Measurements from ENCODE around the gene NMB.
A peak's percentile ranks its signal among the peaks of the same experiment; 100 is the strongest.

Gene NMB

DNA sequence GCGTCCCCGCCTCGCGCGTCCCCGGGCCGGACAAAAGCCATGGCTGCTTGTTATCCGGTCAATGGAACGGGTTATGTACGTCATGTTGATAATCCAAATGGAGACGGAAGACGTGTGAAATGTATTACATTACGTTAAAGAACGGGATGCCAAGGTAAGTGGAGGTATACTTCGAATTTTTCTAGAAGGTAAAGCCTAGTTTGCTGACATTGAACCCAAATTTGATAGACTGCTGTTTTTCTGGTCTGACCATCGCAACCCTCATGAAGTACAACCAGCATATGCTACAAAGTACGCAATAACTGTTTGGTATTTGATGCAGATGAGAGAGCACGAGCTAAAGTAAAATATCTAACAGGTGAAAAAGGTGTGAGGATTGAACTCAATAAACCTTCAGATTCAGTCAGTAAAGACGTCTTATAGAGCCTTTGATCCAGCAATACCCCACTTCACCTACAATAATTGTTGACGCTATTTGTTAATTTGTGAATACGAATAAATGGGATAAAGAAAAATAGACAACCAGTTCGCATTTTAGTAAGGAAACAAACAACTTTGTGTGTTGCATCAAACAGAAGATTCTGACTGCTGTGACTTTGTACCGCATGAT is 23.7 kb downstream of the NMB start:
- H3K4me3 ChIP-seq (replicated peaks in 1 of 2; ENCODE audit: low read depth in 2 of 2, low read length in 2 of 2): peak overlapping the region; percentile 25 to 68
- TF ChIP-seq, protein P1, sequence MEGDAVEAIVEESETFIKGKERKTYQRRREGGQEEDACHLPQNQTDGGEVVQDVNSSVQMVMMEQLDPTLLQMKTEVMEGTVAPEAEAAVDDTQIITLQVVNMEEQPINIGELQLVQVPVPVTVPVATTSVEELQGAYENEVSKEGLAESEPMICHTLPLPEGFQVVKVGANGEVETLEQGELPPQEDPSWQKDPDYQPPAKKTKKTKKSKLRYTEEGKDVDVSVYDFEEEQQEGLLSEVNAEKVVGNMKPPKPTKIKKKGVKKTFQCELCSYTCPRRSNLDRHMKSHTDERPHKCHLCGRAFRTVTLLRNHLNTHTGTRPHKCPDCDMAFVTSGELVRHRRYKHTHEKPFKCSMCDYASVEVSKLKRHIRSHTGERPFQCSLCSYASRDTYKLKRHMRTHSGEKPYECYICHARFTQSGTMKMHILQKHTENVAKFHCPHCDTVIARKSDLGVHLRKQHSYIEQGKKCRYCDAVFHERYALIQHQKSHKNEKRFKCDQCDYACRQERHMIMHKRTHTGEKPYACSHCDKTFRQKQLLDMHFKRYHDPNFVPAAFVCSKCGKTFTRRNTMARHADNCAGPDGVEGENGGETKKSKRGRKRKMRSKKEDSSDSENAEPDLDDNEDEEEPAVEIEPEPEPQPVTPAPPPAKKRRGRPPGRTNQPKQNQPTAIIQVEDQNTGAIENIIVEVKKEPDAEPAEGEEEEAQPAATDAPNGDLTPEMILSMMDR (IDR thresholded peaks at IDR 0.05; ENCODE audit: low read depth, low read length): no peak
- DNase-seq (ENCODE audit: low read depth in 2 of 2): no peak

DNA sequence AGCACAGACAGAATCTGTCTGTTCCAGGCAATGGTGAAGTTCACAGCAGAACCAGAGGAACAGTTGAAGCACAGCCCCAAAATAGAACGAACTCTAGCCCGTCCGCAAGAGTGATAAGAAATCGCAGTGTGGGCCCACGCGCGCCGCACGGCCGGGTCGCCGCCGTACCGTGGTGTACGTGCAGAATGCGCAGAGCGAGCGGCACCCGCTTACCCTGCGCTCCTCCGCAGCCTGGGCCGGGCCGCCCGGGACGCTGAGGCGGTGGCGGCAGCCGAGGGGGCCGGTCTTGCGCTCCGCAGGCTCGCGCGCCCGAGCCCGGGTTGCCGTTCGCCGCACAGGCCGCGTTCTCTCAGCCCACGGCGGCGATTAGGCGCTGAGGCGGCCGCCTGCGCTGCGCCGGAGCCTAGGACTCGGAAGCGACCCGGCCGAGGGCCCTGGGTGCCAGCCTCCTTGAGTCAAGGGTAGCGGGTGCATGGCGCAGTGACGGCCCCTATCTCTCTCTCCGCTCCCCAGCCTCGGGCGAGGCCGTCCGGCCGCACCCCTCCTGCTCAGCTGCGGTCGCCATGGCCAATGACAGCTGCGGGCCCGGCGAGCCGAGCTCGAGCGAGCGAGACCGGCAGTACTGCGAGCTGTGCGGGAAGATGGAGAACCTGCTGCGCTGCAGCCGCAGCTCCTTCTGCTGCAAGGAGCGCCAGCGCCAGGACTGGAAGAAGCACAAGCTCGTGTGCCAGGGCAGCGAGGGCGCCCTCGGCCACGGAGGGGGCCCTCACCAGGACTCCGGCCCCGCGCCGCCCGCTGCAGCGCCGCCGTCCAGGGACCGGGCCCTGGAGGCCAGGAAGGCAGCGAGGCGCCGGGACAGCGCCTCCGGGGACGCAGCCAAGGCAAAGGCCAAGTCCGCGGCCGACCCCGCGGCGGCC is 24.4 kb downstream of the NMB start:
- TF ChIP-seq, protein P1 (IDR thresholded peaks at IDR 0.05; ENCODE audit: low read depth, low read length): no peak
- DNase-seq (ENCODE audit: low read depth in 2 of 2): peak; percentile 78 to 79
- peak overlapping the region; percentile 44 to 68 for H3K4me3 ChIP-seq (replicated peaks in 1 of 2; ENCODE audit: low read depth in 2 of 2, low read length in 2 of 2)

DNA sequence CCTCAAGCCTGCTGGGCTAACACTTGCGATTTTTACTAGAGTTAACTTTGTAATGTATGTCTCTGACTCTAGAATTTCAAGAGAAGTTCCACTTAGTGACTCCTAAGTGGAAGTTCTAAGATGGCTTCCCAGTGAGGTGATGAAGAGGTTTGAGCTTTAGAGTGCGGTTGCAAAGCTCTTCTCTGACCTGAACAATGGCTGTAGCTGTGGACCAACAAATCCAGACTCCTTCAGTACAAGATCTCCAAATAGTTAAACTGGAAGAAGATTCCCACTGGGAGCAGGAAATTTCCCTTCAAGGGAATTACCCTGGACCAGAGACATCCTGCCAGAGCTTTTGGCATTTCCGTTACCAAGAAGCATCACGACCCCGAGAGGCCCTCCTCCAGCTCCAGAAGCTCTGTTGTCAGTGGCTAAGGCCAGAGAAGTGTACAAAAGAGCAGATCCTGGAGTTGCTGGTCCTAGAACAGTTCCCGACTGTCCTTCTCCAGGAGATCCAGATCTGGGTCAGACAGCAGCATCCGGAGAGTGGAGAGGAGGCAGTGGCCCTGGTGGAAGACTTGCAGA is 26.2 kb downstream of the NMB start:
- H3K4me3 ChIP-seq (replicated peaks in 1 of 2; ENCODE audit: low read depth in 2 of 2, low read length in 2 of 2): peak overlapping the region; percentile 70 to 73
- TF ChIP-seq, protein P1 (IDR thresholded peaks at IDR 0.05; ENCODE audit: low read depth, low read length): no peak
- DNase-seq (ENCODE audit: low read depth in 2 of 2): peak; percentile 32 to 46

DNA sequence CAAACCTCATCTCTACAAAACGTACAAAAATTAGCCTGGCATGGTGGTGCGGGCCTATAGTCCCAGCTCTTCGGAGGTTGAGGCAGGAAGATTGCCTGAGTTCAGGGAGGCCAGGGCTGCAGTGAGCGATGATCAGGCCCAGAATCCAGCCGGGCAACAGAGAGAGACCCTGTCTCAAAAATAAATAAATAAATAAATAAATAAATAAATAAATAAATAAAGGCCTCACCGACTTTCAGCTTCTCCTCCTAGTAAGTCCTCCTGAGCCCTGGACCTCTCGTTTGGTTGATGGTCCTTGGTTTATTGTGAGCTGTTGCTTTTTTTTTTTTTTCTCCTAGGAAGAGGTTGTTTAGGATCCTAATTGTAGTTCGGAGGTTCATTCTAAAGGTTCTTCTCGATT is 29.0 kb downstream of the NMB start:
- TF ChIP-seq, protein P1 (IDR thresholded peaks at IDR 0.05; ENCODE audit: low read depth, low read length): no peak

DNA sequence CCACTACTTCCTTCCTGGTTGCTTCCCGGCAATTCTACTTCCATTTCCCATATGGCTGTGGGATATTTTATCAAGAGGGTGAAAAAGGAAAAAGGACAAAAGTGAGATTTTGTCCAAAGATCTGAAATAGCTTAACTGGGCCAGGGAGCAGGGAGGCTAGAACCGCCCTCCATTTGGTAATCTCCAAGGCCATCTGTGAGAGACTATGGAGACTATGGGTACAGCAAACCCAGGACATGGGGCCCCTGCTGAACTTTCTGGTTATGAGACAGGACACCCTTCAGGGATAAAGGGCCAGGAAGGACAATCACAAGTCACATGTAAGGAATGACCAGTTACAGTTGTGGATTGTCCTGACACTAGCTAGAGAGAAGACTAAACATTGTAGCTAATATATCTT is 32.9 kb downstream of the NMB start:
- no peak overlapping the region for H3K4me3 ChIP-seq (replicated peaks in 1 of 2; ENCODE audit: low read depth in 2 of 2, low read length in 2 of 2)
- DNase-seq (ENCODE audit: low read depth in 2 of 2): no peak
- TF ChIP-seq, protein P1 (IDR thresholded peaks at IDR 0.05; ENCODE audit: low read depth, low read length): no peak

More for the DNA sequence above, 29.0 kb downstream of the NMB start:
- no peak overlapping the region for H3K4me3 ChIP-seq (replicated peaks in 1 of 2; ENCODE audit: low read depth in 2 of 2, low read length in 2 of 2)
- no peak for DNase-seq (ENCODE audit: low read depth in 2 of 2)

DNA sequence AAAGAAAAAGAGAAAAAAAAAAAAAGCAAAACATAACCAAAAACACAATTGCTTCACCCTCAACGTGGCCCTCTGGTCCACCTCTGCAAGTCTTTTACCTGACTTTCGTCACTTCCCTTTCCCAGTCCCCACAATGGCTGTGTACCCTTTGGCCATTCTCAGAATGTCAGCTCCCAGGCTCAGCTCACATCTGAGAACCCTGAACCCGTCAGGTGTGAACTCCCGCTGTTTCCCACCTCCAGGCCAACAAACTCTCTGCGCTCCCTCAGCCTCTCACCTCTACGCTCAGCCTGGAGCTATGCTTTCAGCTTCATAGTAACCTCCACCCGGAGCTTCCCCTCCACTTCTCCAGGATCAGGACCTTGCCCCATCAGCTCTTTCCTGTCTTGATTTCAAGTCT is 33.6 kb downstream of the NMB start:
- DNase-seq (ENCODE audit: low read depth in 2 of 2): no peak
- no peak overlapping the region for H3K4me3 ChIP-seq (replicated peaks in 1 of 2; ENCODE audit: low read depth in 2 of 2, low read length in 2 of 2)
- TF ChIP-seq, protein P1 (IDR thresholded peaks at IDR 0.05; ENCODE audit: low read depth, low read length): no peak

All from cardiac fibroblast (primary cell).